GM13977 (cell line): ENCODE data around the gene CHPT1.

Experiments
- DNase-seq: peaks from one replicate; pipeline ENCODE4 v3.0.0; 2012; ENCODE audit warnings: low spot score
- in situ Hi-C: fragments of 300-500 bp; cut with MboI; formaldehyde crosslinking; loops from one replicate; pipeline ENCODE4 v1.12.0; 2022; ENCODE audit warnings: low sequenced_read_pairs, low pct_unique_long_range_greater_than_20kb, mixed read lengths, inconsistent platforms; ENCODE audit not compliant: unreplicated experiment
- TF ChIP-seq, protein P1 (sequence below): IDR thresholded peaks from 2 replicates; pipeline ENCODE4 v1.5.1; 2012; ENCODE audit warnings: mild to moderate bottlenecking, control low read depth; ENCODE audit not compliant: insufficient read depth; ENCODE audit errors: extremely low read depth, missing control alignments

The CHPT1 gene

GRCh38 chr12:101714877-101715444, 17.5 kb downstream of the CHPT1 start:
- TF ChIP-seq, protein P1, sequence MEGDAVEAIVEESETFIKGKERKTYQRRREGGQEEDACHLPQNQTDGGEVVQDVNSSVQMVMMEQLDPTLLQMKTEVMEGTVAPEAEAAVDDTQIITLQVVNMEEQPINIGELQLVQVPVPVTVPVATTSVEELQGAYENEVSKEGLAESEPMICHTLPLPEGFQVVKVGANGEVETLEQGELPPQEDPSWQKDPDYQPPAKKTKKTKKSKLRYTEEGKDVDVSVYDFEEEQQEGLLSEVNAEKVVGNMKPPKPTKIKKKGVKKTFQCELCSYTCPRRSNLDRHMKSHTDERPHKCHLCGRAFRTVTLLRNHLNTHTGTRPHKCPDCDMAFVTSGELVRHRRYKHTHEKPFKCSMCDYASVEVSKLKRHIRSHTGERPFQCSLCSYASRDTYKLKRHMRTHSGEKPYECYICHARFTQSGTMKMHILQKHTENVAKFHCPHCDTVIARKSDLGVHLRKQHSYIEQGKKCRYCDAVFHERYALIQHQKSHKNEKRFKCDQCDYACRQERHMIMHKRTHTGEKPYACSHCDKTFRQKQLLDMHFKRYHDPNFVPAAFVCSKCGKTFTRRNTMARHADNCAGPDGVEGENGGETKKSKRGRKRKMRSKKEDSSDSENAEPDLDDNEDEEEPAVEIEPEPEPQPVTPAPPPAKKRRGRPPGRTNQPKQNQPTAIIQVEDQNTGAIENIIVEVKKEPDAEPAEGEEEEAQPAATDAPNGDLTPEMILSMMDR = no peak
- in situ Hi-C loops = no loop called here
- no peak for DNase-seq

DNA sequence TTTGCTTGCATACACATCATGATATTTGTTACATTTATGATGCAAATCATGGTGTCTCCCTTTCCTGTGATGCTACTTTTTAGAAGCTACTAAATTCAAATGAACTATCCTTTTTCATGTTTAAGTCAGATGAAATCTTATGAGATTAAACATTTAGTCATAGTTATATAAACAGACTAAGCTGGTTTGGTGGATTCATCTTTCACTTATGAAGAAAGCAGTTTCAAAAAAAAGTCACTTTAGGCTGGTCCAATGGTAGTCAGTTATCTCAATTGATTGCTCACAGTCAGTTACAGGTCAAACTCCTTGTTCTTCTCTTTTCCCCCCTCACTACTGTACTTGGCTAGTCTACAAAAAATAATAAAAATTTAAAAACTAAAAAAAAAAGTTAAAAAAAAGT, 22.1 kb downstream of the CHPT1 start:
- no peak for DNase-seq
- in situ Hi-C loops = no loop called here
- TF ChIP-seq, protein P1 = no peak

GRCh38 chr12:101720118-101720517, 22.7 kb downstream of the CHPT1 start:
- TF ChIP-seq, protein P1 = no peak
- no peak for DNase-seq
- in situ Hi-C loops = no loop called here

DNA sequence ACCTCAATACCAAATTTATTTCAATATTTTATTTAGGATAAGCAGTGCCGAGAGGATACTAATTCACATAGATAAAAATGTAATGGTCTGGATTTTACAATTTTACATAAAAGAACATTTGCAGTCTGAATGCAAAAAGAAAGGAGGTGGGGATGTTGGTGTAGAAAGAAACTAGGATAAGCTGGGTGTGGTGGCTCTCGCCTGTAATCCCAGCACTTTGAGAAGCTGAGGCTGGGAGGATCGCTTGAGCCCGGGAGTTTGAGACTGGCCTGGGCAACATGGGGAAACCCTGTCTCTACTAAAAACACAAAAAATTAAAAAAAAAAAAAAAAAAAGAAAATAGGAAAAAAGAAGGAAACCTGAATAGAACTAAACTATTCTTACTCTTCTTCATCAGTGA, 25.0 kb downstream of the CHPT1 start:
- DNase-seq = no peak
- in situ Hi-C loops = no loop called here
- TF ChIP-seq, protein P1 = no peak

DNA sequence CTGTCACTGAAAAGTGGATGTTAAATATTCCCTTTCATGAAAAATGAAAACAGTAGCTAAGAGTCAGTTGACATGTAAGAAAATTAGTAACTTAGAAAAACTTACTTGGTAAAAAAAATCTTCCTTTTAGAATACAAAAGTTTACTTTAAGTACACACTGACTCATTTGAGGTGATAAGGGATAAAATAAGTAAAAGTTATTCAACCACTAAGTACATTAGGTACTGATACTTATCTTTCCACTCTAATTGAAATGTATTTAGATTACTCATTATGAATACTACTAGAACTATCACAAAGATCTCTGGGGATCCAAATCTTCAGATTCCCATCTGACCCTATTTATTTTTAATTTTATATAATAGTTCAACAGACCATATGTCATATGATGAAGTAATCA, 29.7 kb downstream of the CHPT1 start:
- TF ChIP-seq, protein P1 = no peak
- in situ Hi-C loops = no loop called here
- DNase-seq = no peak

DNA sequence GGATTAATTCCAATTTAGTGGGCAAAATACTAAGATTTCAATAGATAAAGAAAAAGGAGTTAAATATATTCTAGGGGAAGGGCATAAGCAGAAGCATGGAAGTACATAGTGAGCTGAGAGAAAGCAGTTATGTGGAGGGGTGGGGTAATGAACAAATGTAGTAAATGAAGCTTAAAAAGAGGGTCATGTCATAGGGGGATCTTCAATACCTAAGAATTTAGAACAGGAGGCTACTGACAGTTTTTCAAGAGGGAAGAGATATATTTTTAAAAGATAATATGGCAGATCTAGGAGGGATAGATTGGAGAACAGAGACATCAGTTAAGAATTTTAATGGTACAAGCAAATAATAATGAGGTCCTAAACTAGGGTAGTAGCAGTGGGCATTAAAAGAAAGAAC, 32.4 kb downstream of the CHPT1 start:
- DNase-seq = no peak
- in situ Hi-C loops = no loop called here
- TF ChIP-seq, protein P1 = no peak

- TF ChIP-seq, protein P1 = no peak
- no peak for DNase-seq
- in situ Hi-C loops = no loop called here
Measured at GRCh38 chr12:101732318-101732717, 34.9 kb downstream of the CHPT1 start.
